Neural cell (in vitro differentiated cells): ENCODE data around the gene NXF1. TPM values are rescaled to one million over a fixed set of nuclear protein-coding genes. Genes with fewer than 3 reads are reported as not detected.

Source experiments
- H2AFZ ChIP-seq: fragments of 200-600, 300-800 bp; sonication (generic), shearing (Covaris generic); 2 replicates; pipeline ENCODE4 v1.6.0; 2014; ENCODE audit warnings: low read depth, mild to moderate bottlenecking, antibody characterized with exemption, low read length, moderate library complexity
- H3F3A ChIP-seq: fragments of 200-600 bp; shearing (Covaris generic); 2 replicates; pipeline ENCODE4 v1.6.1; 2016; ENCODE audit warnings: mild to moderate bottlenecking, moderate library complexity, mixed read lengths, antibody characterized with exemption, low read length; ENCODE audit not compliant: insufficient read depth, poor library complexity, severe bottlenecking
- H3K27ac ChIP-seq: fragments of 200-600, 300-800 bp; sonication (generic), shearing (Covaris generic); 2 replicates; pipeline ENCODE4 v1.5.1; 2014; ENCODE audit warnings: mild to moderate bottlenecking, low read length, moderate library complexity
- H3K27me3 ChIP-seq: fragments of 300-800, 200-600 bp; sonication (generic), shearing (Covaris generic); 2 replicates; pipeline ENCODE4 v1.6.0; 2014; ENCODE audit warnings: mild to moderate bottlenecking, low read depth, low read length, moderate library complexity; ENCODE audit not compliant: insufficient read depth
- H3K36me3 ChIP-seq: fragments of 300-800, 200-600 bp; sonication (generic), shearing (Covaris generic); 2 replicates; pipeline ENCODE4 v1.5.1; 2014; ENCODE audit warnings: mild to moderate bottlenecking, antibody characterized with exemption, low read length, moderate library complexity; ENCODE audit not compliant: insufficient read depth
- H3K4me2 ChIP-seq: fragments of 300-800, 200-600 bp; sonication (generic), shearing (Covaris generic); 2 replicates; pipeline ENCODE4 v1.6.0; 2014; ENCODE audit warnings: mild to moderate bottlenecking, low read length
- H3K4me3 ChIP-seq: fragments of 300-800, 200-600 bp; sonication (generic), shearing (Covaris generic); 2 replicates; pipeline ENCODE4 v1.5.1; 2014; ENCODE audit warnings: mild to moderate bottlenecking, low read length, moderate library complexity
- H3K79me2 ChIP-seq: fragments of 200-600 bp; shearing (Covaris generic); replicated peaks from 2 replicates; pipeline ENCODE4 v1.6.0; 2014; ENCODE audit warnings: mild to moderate bottlenecking, low read length, moderate library complexity; ENCODE audit not compliant: insufficient read depth
- H3K9ac ChIP-seq: fragments of 300-800, 200-600 bp; sonication (generic), shearing (Covaris generic); 2 replicates; pipeline ENCODE4 v1.6.1; 2016; ENCODE audit warnings: mild to moderate bottlenecking, low read length, mixed read lengths
- H3K9me2 ChIP-seq: fragments of 200-600 bp; shearing (Covaris generic); 2 replicates; pipeline ENCODE4 v1.6.1; 2016; ENCODE audit warnings: mild to moderate bottlenecking, low read length, mixed read lengths; ENCODE audit not compliant: insufficient read depth
- H3K9me3 ChIP-seq: fragments of 200-600, 300-800 bp; sonication (generic), shearing (Covaris generic); 2 replicates; pipeline ENCODE4 v1.6.1; 2016; ENCODE audit warnings: mild to moderate bottlenecking, mixed run types, low read length, moderate library complexity, mixed read lengths
- H4K20me1 ChIP-seq: fragments of 200-600 bp; shearing (Covaris generic); 2 replicates; pipeline ENCODE4 v1.6.1; 2016; ENCODE audit warnings: mild to moderate bottlenecking, mixed run types; ENCODE audit not compliant: insufficient read depth
- EP300 ChIP-seq: fragments of 450-650 bp; conservative IDR thresholded peaks from 2 replicates; pipeline ENCODE4 v1.6.1; 2014; ENCODE audit warnings: antibody characterized with exemption, mild to moderate bottlenecking, moderate library complexity; ENCODE audit not compliant: poor library complexity, severe bottlenecking
- EZH2 ChIP-seq: fragments of 200-600, 300-800 bp; shearing (Covaris generic), sonication (generic); IDR thresholded peaks from 2 replicates; pipeline ENCODE4 v1.6.1; 2014; ENCODE audit warnings: antibody characterized with exemption, low read length, borderline replicate concordance, mild to moderate bottlenecking; ENCODE audit not compliant: insufficient read depth, poor library complexity, severe bottlenecking
- MXI1 ChIP-seq: fragments of 450-650 bp; conservative IDR thresholded peaks from 2 replicates; pipeline ENCODE4 v1.6.1; 2014; ENCODE audit warnings: antibody characterized with exemption, mild to moderate bottlenecking; ENCODE audit not compliant: poor library complexity, severe bottlenecking
- SMC3 ChIP-seq: fragments of 450-650 bp; conservative IDR thresholded peaks from 2 replicates; pipeline ENCODE4 v1.6.1; 2014; ENCODE audit warnings: antibody characterized with exemption, mild to moderate bottlenecking, moderate library complexity; ENCODE audit not compliant: poor library complexity
- polyA plus RNA-seq: library from polyadenylated mRNA; depleted of rRNA; stranded (reverse); fragments of >200 nt; gene quantifications from 2 replicates; pipeline ENCODE4 v1.2.3, GENCODE V29; 2014
- TF ChIP-seq, protein P1 (sequence below): fragments of 450-650 bp; IDR thresholded peaks from 2 replicates; pipeline ENCODE4 v1.5.1; 2014; ENCODE audit warnings: antibody characterized with exemption, mild to moderate bottlenecking, moderate library complexity; ENCODE audit not compliant: poor library complexity, severe bottlenecking
- TF ChIP-seq, protein P2 (sequence below): IDR thresholded peaks from 2 replicates; pipeline ENCODE4 v1.6.1; 2012; ENCODE audit warnings: borderline replicate concordance

NXF1 gene
- polyA plus RNA-seq, 1 donor from 2014 or later: 26.0 TPM

DNA sequence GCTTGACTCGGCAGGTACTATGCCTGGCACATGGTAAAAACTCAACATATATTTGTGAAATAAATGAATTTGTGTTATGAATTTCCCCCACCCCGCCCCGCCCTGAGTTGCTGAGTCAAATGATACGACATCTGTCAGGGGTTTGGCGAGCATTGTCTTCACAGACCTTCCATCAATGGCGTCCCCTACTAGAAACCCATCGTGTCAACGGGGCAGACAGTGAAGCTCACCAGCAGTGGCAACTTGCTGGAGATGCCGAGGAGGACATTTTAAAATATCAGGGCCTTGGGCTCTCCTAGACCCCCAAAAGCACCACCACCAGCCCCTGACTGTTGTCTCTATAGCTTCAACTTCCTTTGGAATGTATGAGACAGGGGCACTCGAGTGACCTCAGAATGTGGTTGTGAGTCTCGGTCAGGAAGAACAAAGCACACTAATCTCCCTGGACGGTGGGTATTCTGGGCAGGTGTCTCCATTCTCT lies 761 bp upstream of the NXF1 start:
- Histone ChIP-seq H3K9ac (peak overlapping the region; percentile 84), H3K79me2 (peaks cover 23% of the 10 kb centered on the region), H3K4me3 (peak overlapping the region; percentile 89), H3K27me3 (no peaks in the 10 kb centered on the region), H4K20me1 (peaks cover 6% of the 10 kb centered on the region), H3K9me2 (no peaks in the 10 kb centered on the region), H3K4me2 (peak overlapping the region; percentile 98), H3F3A (no peaks in the 10 kb centered on the region), H3K36me3 (no peaks in the 10 kb centered on the region), H2AFZ (peak overlapping the region; percentile 79), H3K9me3 (no peaks in the 10 kb centered on the region), H3K27ac (peak overlapping the region; percentile 89)
- TF ChIP-seq EP300 (no peak), EZH2 (no peak), MXI1 (no peak), SMC3 (no peak)
- TF ChIP-seq, protein P1, sequence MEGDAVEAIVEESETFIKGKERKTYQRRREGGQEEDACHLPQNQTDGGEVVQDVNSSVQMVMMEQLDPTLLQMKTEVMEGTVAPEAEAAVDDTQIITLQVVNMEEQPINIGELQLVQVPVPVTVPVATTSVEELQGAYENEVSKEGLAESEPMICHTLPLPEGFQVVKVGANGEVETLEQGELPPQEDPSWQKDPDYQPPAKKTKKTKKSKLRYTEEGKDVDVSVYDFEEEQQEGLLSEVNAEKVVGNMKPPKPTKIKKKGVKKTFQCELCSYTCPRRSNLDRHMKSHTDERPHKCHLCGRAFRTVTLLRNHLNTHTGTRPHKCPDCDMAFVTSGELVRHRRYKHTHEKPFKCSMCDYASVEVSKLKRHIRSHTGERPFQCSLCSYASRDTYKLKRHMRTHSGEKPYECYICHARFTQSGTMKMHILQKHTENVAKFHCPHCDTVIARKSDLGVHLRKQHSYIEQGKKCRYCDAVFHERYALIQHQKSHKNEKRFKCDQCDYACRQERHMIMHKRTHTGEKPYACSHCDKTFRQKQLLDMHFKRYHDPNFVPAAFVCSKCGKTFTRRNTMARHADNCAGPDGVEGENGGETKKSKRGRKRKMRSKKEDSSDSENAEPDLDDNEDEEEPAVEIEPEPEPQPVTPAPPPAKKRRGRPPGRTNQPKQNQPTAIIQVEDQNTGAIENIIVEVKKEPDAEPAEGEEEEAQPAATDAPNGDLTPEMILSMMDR: no peak
- TF ChIP-seq, protein P2, sequence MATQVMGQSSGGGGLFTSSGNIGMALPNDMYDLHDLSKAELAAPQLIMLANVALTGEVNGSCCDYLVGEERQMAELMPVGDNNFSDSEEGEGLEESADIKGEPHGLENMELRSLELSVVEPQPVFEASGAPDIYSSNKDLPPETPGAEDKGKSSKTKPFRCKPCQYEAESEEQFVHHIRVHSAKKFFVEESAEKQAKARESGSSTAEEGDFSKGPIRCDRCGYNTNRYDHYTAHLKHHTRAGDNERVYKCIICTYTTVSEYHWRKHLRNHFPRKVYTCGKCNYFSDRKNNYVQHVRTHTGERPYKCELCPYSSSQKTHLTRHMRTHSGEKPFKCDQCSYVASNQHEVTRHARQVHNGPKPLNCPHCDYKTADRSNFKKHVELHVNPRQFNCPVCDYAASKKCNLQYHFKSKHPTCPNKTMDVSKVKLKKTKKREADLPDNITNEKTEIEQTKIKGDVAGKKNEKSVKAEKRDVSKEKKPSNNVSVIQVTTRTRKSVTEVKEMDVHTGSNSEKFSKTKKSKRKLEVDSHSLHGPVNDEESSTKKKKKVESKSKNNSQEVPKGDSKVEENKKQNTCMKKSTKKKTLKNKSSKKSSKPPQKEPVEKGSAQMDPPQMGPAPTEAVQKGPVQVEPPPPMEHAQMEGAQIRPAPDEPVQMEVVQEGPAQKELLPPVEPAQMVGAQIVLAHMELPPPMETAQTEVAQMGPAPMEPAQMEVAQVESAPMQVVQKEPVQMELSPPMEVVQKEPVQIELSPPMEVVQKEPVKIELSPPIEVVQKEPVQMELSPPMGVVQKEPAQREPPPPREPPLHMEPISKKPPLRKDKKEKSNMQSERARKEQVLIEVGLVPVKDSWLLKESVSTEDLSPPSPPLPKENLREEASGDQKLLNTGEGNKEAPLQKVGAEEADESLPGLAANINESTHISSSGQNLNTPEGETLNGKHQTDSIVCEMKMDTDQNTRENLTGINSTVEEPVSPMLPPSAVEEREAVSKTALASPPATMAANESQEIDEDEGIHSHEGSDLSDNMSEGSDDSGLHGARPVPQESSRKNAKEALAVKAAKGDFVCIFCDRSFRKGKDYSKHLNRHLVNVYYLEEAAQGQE: no peak

- Histone ChIP-seq H3K27me3 (no peaks in the 10 kb centered on the region), H3K79me2 (peaks cover 23% of the 10 kb centered on the region), H2AFZ (no peak overlapping the region), H3K9ac (peak overlapping the region; percentile 84), H3F3A (no peaks in the 10 kb centered on the region), H3K27ac (peak overlapping the region; percentile 89), H3K4me3 (peak overlapping the region; percentile 89), H4K20me1 (peaks cover 6% of the 10 kb centered on the region), H3K36me3 (no peaks in the 10 kb centered on the region), H3K9me3 (no peaks in the 10 kb centered on the region), H3K9me2 (no peaks in the 10 kb centered on the region), H3K4me2 (peak overlapping the region; percentile 91)
- TF ChIP-seq, protein P2: no peak
Observed at GRCh38 chr11:62804310-62805075, 747 bp downstream of the NXF1 start.
